Measurements from ENCODE around the gene GSPT1.

GSPT1 gene

DNA sequence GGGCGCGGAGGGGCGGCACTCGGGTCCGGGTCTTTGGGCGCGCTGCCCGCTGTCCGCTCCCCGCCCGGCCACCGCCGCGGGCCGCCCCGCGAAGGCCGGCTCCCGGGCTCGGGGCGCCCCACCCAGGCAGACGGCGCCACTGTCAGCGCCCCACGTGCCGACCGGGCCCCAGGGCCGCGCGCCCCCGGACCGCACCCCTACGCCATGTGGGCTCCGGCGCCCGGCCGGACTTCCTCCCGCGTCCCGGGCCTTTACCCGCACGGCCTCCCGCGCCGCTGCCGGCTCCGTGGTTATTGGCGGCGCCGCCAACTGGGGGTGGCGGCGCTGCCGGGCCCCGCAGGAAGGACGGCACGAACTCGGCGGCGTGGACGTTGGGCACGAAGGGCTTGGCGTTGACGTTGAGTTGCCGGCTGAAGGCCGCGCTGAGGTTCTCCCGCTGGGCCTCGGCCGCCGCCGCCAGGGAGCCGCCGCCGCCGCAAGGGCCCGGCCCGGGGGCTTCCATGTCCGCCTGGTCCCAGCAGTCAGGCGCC lies 577 bp downstream of the GSPT1 start:
- Histone ChIP-seq H3K36me3 (ENCODE audit: control insufficient read depth, low read length) (peaks cover 40% of the 10 kb centered on the region), H4K20me1 (ENCODE audit: control insufficient read depth, insufficient read depth, low read depth, low read length) (peaks cover 26% of the 10 kb centered on the region), H3K4me1 (ENCODE audit: control insufficient read depth, low read length) (peaks cover 39% of the 10 kb centered on the region), H3K4me2 (ENCODE audit: low read length) (peak overlapping the region; percentile 94), H3K27ac (ENCODE audit: low read depth, low read length) (peak overlapping the region; percentile 38), H3K27me3 (ENCODE audit: control insufficient read depth, low read length) (peaks cover 6% of the 10 kb centered on the region), H3K9me2 (replicated peaks; ENCODE audit: control insufficient read depth, low read length) (no peaks in the 10 kb centered on the region), H3K9me3 (ENCODE audit: control insufficient read depth, insufficient read depth, low read length) (no peaks in the 10 kb centered on the region), H3K79me2 (ENCODE audit: control insufficient read depth, low read length) (peaks cover 56% of the 10 kb centered on the region), H3K4me3 (ENCODE audit: low read length) (peak overlapping the region; percentile 74), H3F3A (ENCODE audit: control insufficient read depth, insufficient read depth) (0 out of 2 replicates have a peak, but pooled peaks cover 3% of the 10 kb centered on the region)
- TF ChIP-seq CTCF (IDR thresholded peaks at IDR 0.05; ENCODE audit: low read depth, low read length, poor library complexity, severe bottlenecking), result no peak
- no peak for TF ChIP-seq EZH2phosphoT487 (IDR thresholded peaks at IDR 0.05; ENCODE audit: borderline replicate concordance, low read length)

DNA sequence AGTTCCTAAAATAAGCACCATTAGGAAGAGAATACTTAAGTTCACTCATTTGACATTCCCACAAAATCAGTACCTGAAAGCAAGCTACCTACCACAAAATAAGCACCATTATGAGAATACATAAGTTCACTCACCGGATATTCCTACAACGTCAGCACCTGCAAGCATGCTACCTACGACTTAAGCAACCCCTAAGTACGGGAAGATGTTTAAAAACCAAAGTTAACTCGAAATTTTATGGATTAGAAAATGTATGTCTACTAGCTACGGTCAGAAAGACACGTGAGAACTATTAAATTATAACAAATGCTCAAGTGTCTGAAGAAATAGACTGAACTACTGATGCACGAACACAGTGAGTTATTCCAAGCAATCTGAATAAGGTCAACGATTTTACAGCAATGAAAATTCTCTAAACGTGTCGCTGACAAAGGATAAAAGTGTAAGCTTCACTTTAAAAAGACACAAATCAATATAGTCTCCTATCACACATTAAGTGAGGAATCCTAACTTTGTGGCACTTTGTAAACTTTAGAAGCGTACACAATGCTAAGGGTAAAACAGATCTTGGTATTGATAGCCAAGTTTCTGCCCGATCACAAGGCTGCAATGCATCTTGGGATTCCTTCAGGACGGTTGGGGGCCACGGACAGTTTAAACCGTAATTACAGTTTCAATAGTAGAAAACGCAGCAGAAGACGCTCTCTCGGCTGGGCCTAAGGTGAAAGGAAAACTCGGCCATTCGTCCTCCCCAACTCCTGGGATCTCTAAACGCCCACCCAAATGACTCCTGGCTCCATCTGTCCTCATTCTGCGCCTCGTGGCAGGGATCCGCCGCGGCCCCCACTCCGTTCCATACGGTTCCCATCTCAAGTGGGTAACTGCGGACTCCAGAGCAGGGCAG lies 1.3 kb downstream of the GSPT1 start:
- Histone ChIP-seq H3K9me2 (replicated peaks; ENCODE audit: control insufficient read depth, low read length) (no peaks in the 10 kb centered on the region), H4K20me1 (ENCODE audit: control insufficient read depth, insufficient read depth, low read depth, low read length) (peaks cover 29% of the 10 kb centered on the region), H3F3A (ENCODE audit: control insufficient read depth, insufficient read depth) (0 out of 2 replicates have a peak, but pooled peaks cover 3% of the 10 kb centered on the region), H3K27ac (ENCODE audit: low read depth, low read length) (peak overlapping the region; percentile 35), H3K4me3 (ENCODE audit: low read length) (peak overlapping the region; percentile 74), H3K4me2 (ENCODE audit: low read length) (peak overlapping the region; percentile 94), H3K36me3 (ENCODE audit: control insufficient read depth, low read length) (peaks cover 45% of the 10 kb centered on the region), H3K4me1 (ENCODE audit: control insufficient read depth, low read length) (peaks cover 39% of the 10 kb centered on the region), H3K9me3 (ENCODE audit: control insufficient read depth, insufficient read depth, low read length) (no peaks in the 10 kb centered on the region), H3K27me3 (ENCODE audit: control insufficient read depth, low read length) (no peaks in the 10 kb centered on the region), H3K79me2 (ENCODE audit: control insufficient read depth, low read length) (peaks cover 63% of the 10 kb centered on the region)
- TF ChIP-seq CTCF (IDR thresholded peaks at IDR 0.05; ENCODE audit: low read depth, low read length, poor library complexity, severe bottlenecking) (no peak), EZH2phosphoT487 (IDR thresholded peaks at IDR 0.05; ENCODE audit: borderline replicate concordance, low read length) (no peak)

DNA sequence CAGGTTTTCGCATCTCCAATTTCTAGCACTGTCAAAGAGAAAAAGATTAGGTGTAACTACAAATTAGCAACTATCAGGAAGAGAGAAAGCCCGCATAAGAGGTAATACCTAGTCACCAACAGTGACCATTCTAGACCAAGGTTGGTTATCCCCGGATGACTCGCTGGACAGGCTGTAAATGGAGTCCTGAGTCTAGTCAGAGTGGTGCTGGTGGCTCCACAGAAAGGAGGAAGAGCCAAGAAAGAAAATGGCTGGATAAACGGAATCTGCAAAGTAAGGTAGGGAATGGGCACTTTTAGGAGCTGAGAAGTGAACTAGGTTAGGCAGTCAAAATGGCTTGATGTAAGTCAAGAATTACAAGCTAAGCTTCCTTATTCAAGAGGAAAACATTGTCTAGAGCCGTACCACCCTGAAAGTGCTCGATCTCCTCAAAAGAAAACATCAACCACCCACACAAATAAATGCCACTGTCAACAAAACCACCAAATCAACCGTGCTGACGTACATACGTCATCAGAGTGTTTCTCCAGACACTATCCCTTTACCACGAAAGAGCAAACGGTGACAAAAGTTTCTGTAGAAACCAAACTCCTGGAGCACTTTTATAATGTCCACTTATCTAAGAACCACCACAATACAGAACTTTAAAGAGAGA lies 2.2 kb downstream of the GSPT1 start:
- Histone ChIP-seq H3K27ac (ENCODE audit: low read depth, low read length) (peak overlapping the region; percentile 35; the same call in 1 of the 2 replicates), H3F3A (ENCODE audit: control insufficient read depth, insufficient read depth) (0 out of 2 replicates have a peak, but pooled peaks cover 3% of the 10 kb centered on the region), H3K4me1 (ENCODE audit: control insufficient read depth, low read length) (peaks cover 39% of the 10 kb centered on the region), H3K27me3 (ENCODE audit: control insufficient read depth, low read length) (no peaks in the 10 kb centered on the region), H4K20me1 (ENCODE audit: control insufficient read depth, insufficient read depth, low read depth, low read length) (peaks cover 29% of the 10 kb centered on the region), H3K9me3 (ENCODE audit: control insufficient read depth, insufficient read depth, low read length) (no peaks in the 10 kb centered on the region), H3K4me2 (ENCODE audit: low read length) (peak overlapping the region; percentile 94), H3K4me3 (ENCODE audit: low read length) (peak overlapping the region; percentile 74), H3K36me3 (ENCODE audit: control insufficient read depth, low read length) (peaks cover 52% of the 10 kb centered on the region), H3K9me2 (replicated peaks; ENCODE audit: control insufficient read depth, low read length) (no peaks in the 10 kb centered on the region), H3K79me2 (ENCODE audit: control insufficient read depth, low read length) (peaks cover 72% of the 10 kb centered on the region)
- no peak for TF ChIP-seq CTCF (IDR thresholded peaks at IDR 0.05; ENCODE audit: low read depth, low read length, poor library complexity, severe bottlenecking)
- no peak for TF ChIP-seq EZH2phosphoT487 (IDR thresholded peaks at IDR 0.05; ENCODE audit: borderline replicate concordance, low read length)
